Measurements from ENCODE around the gene GCHFR.

GRCh38 chr15:40787344-40787841 is 23.5 kb downstream of the GCHFR start:
- TF ChIP-seq CTCF (IDR thresholded peaks at IDR 0.05 in 2 of 3, conservative IDR thresholded peaks at IDR 0.05 in 1 of 3; ENCODE audit: control insufficient read depth in 2 of 3, extremely low read depth in 1 of 3, insufficient read depth in 1 of 3, low read depth in 3 of 3, low read length in 3 of 3) (no peak), JUNB (IDR thresholded peaks at IDR 0.05) (no peak), ESRRA (IDR thresholded peaks at IDR 0.05; ENCODE audit: low read length) (no peak), RAD21 (IDR thresholded peaks at IDR 0.05; ENCODE audit: insufficient read depth, low read depth, low read length) (no peak), IRF3 (IDR thresholded peaks at IDR 0.05) (no peak), POLR2A (IDR thresholded peaks at IDR 0.05; ENCODE audit: low read depth, low read length) (no peak), STAT1 (conservative IDR thresholded peaks at IDR 0.05) (no peak), NBN (IDR thresholded peaks at IDR 0.05) (no peak)
